Esophagus muscularis mucosa (tissue), 4 donors: Measurements from ENCODE around the gene IRF2BP2. TPM values are rescaled to one million over a fixed set of nuclear protein-coding genes. Genes with fewer than 3 reads are reported as not detected.

Experiments used
- DNase-seq: peaks from one replicate; pipeline ENCODE4 v3.0.0-alpha.2; 2017; ENCODE audit errors: extremely low spot score
- H3K27ac ChIP-seq, 4 donors: fragments of 200-600 bp; sonication (generic); replicated peaks in 1 of 4; 1 replicate in 3 of 4; 2 replicates in 1 of 4; pipeline ENCODE4 v1.5.1; 2016 to 2019; ENCODE audit warnings: mild to moderate bottlenecking in 1 of 4
- H3K27me3 ChIP-seq, 4 donors: fragments of 200-600 bp; sonication (generic); one replicate each; pipeline versions ENCODE4 v1.5.1 to v1.6.0; 2016 to 2019
- H3K36me3 ChIP-seq, 4 donors: fragments of 200-600 bp; sonication (generic); one replicate each; pipeline ENCODE4 v1.5.1; 2016 to 2019
- H3K4me1 ChIP-seq, 4 donors: fragments of 200-600 bp; sonication (generic); one replicate each; pipeline ENCODE4 v1.5.1; 2016 to 2019
- H3K4me3 ChIP-seq, 4 donors: fragments of 200-600 bp; sonication (generic); 1 replicate in 2 of 4; 2 replicates in 2 of 4; pipeline ENCODE4 v1.5.1; 2016 to 2019; ENCODE audit warnings: mild to moderate bottlenecking in 4 of 4, moderate library complexity in 1 of 4
- H3K9me3 ChIP-seq, 4 donors: fragments of 200-600 bp; sonication (generic); 1 replicate in 3 of 4; 2 replicates in 1 of 4; pipeline ENCODE4 v1.5.1; 2016 to 2019
- CTCF ChIP-seq, 3 experiments: fragments of 200-600 bp in 2 of 3; fragments of 450-650 bp in 1 of 3; sonication (generic) in 2 of 3; IDR thresholded peaks; one replicate each; pipeline ENCODE4 v1.5.1; 2017 to 2019; ENCODE audit warnings: antibody characterized with exemption in 3 of 3, mild to moderate bottlenecking in 2 of 3, moderate library complexity in 1 of 3
- EP300 ChIP-seq: sonication (generic); formaldehyde crosslinking; IDR thresholded peaks from one replicate; pipeline ENCODE4 v1.6.1; 2017; ENCODE audit warnings: antibody characterized with exemption
- POLR2A ChIP-seq: fragments of 450-650 bp; IDR thresholded peaks from one replicate; pipeline ENCODE4 v1.6.1; 2017; ENCODE audit warnings: antibody characterized with exemption, moderate library complexity, mild to moderate bottlenecking, low read depth
- POLR2AphosphoS5 ChIP-seq, 2 donors: sonication (generic); formaldehyde crosslinking; IDR thresholded peaks; one replicate each; pipeline ENCODE4 v1.6.1; 2017; ENCODE audit warnings: antibody characterized with exemption in 2 of 2
- WGBS: methylation state at CpG from one replicate; pipeline ENCODE4 v1.1.5; 2018; 5-methylcytosine and 5-hydroxymethylcytosine counted together
- intact Hi-C: fragments of 100-400 bp; cut with DNase I; formaldehyde crosslinking; loops from one replicate; pipeline ENCODE4 v1.15.1; 2023
- total RNA-seq, 4 donors: library from RNA; depleted of rRNA; stranded (reverse); fragments of >200 nt; gene quantifications; one replicate each; pipeline versions ENCODE4 v1.1.0 to v1.2.1, GENCODE V29; 2016

IRF2BP2 gene
- total RNA-seq, 4 donors from 2014 or later = 83.3 to 119 (median 97.9) TPM

GRCh38 chr1:234586304-234586703 is 23.7 kb downstream of the IRF2BP2 start:
- 94% methylated on average over 5 of the region's 5 CpGs for WGBS
- peaks cover 44 to 68% (median 65%) of the 10 kb centered on the region in 4 donors for H3K4me1 ChIP-seq
- peak overlapping the region; percentile 78 to 87 (median 81) for H3K27ac ChIP-seq
- TF ChIP-seq POLR2A (no peak), EP300 (no peak), POLR2AphosphoS5 (IDR thresholded peaks at IDR 0.05) (no peak), CTCF (IDR thresholded peaks at IDR 0.05) (no peak)
- no peaks in the 10 kb centered on the region for H3K36me3 ChIP-seq
- no peak overlapping the region for H3K4me3 ChIP-seq
- no peaks in the 10 kb centered on the region for H3K27me3 ChIP-seq
- peak; percentile 74 for DNase-seq
- no peaks in the 10 kb centered on the region for H3K9me3 ChIP-seq
- intact Hi-C loops = loop anchor here (5.0 kb wide), 1 partner anchor 39 kb away; no protein-coding TSS in a partner anchor

- Histone ChIP-seq H3K9me3 (no peaks in the 10 kb centered on the region), H3K36me3 (no peaks in the 10 kb centered on the region), H3K27me3 (no peaks in the 10 kb centered on the region), H3K4me1 (peaks cover 44 to 64% (median 63%) of the 10 kb centered on the region in 4 donors), H3K4me3 (no peak overlapping the region), H3K27ac (peak overlapping the region; percentile 78 to 87 (median 81))
- DNase-seq = peak; percentile 85
- WGBS = 65% methylated on average over 8 of the region's 8 CpGs
- intact Hi-C loops = loop anchor here (5.0 kb wide), 1 partner anchor 38 kb away; no protein-coding TSS in a partner anchor
- no peak for TF ChIP-seq POLR2A
- peak; percentile 47 to 72 for TF ChIP-seq POLR2AphosphoS5 (IDR thresholded peaks at IDR 0.05)
These were observed 24.5 kb downstream of the IRF2BP2 start for GRCh38 chr1:234585330-234586055.

GRCh38 chr1:234584926-234585325 is 25.1 kb downstream of the IRF2BP2 start:
- no peaks in the 10 kb centered on the region for H3K27me3 ChIP-seq
- intact Hi-C loops = loop anchor here (5.0 kb wide), 1 partner anchor 38 kb away; no protein-coding TSS in a partner anchor
- peak overlapping the region; percentile 78 to 87 (median 81) for H3K27ac ChIP-seq
- H3K9me3 ChIP-seq = no peaks in the 10 kb centered on the region
- no peaks in the 10 kb centered on the region for H3K36me3 ChIP-seq
- H3K4me1 ChIP-seq = peaks cover 38 to 59% (median 57%) of the 10 kb centered on the region in 4 donors
- peak; percentile 89 for DNase-seq
- TF ChIP-seq CTCF (IDR thresholded peaks at IDR 0.05) = peak in 1 of 3 experiments; percentile 3
- TF ChIP-seq POLR2A = no peak
- H3K4me3 ChIP-seq = no peak overlapping the region
- 48% methylated on average over 4 of the region's 4 CpGs for WGBS

- H3K27ac ChIP-seq = peak overlapping the region; percentile 78 to 87 (median 81)
- WGBS = 57% methylated on average over 6 of the region's 6 CpGs
- no peak overlapping the region for H3K4me3 ChIP-seq
- H3K9me3 ChIP-seq = no peaks in the 10 kb centered on the region
- DNase-seq = peak; percentile 31
- intact Hi-C loops = no loop called here
- TF ChIP-seq POLR2A (no peak), EP300 (no peak), POLR2AphosphoS5 (IDR thresholded peaks at IDR 0.05) (no peak), CTCF (IDR thresholded peaks at IDR 0.05) (no peak)
- H3K27me3 ChIP-seq = no peaks in the 10 kb centered on the region
- H3K36me3 ChIP-seq = no peaks in the 10 kb centered on the region
- peaks cover 37 to 54% (median 52%) of the 10 kb centered on the region in 4 donors for H3K4me1 ChIP-seq
These were observed 25.6 kb downstream of the IRF2BP2 start for GRCh38 chr1:234584420-234584805.

GRCh38 chr1:234583755-234584419 is 26.1 kb downstream of the IRF2BP2 start:
- intact Hi-C loops = no loop called here
- TF ChIP-seq EP300 (no peak), POLR2AphosphoS5 (IDR thresholded peaks at IDR 0.05) (peak in 1 of 2 donors; percentile 59)
- H3K36me3 ChIP-seq = no peaks in the 10 kb centered on the region
- peaks cover 37 to 52% (median 49%) of the 10 kb centered on the region in 4 donors for H3K4me1 ChIP-seq
- H3K27ac ChIP-seq = peak overlapping the region; percentile 78 to 87 (median 81)
- 46% methylated on average over 9 of the region's 9 CpGs for WGBS
- DNase-seq = peak; percentile 91
- no peaks in the 10 kb centered on the region for H3K27me3 ChIP-seq
- H3K4me3 ChIP-seq = no peak overlapping the region
- H3K9me3 ChIP-seq = no peaks in the 10 kb centered on the region
